DMS53 treated with DMSO at 0.1 percent for 48 hours (cell line): ENCODE results near the gene CDH5.

Experiments
- DNase-seq: peaks from one replicate; lab custom pipeline; 2025; ENCODE audit not compliant: unreplicated experiment; lab: John Stamatoyannopoulos, UW

CDH5 gene

GRCh38 chr16:66412182-66412581 is 45.7 kb downstream of the CDH5 start:
- DNase-seq = no peak

GRCh38 chr16:66414891-66415290 is 48.4 kb downstream of the CDH5 start:
- no peak for DNase-seq

GRCh38 chr16:66416136-66416535 is 49.6 kb downstream of the CDH5 start:
- DNase-seq = no peak

DNA sequence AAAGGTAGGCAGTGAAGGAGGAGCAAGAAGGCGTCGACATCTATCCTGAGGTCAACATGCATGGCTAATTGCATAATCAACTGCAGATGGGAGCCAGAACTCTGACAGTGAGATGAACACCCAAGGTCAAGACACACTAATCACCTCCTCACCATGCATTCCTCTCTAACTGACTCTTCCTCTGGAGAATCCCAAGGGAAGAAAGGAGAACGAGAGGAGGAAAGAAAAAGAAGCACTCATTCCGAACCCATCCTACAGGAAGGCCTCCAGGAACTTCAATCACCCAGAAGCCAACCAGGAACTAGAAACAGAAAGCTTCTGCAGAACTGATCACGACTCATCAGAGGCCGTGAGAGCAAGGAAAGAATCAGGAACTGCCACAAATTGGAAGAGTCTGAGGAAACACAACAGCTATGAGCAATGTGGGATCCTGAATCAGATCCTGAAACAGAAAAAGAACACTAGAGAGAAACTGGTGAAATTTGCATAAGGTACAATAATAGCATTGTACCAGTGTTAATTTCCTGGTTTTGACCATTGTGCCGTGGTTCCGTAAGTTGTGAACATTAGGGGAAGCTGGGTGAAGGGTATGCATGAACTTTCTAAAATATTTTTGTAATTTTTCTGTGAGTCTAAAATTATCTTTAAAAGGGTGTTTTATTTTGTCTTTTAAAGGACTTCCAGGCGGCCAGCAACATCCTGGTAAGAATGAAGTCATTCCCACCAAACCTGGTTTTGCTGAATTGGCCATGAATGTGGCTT is 50.6 kb downstream of the CDH5 start:
- DNase-seq = no peak

DNA sequence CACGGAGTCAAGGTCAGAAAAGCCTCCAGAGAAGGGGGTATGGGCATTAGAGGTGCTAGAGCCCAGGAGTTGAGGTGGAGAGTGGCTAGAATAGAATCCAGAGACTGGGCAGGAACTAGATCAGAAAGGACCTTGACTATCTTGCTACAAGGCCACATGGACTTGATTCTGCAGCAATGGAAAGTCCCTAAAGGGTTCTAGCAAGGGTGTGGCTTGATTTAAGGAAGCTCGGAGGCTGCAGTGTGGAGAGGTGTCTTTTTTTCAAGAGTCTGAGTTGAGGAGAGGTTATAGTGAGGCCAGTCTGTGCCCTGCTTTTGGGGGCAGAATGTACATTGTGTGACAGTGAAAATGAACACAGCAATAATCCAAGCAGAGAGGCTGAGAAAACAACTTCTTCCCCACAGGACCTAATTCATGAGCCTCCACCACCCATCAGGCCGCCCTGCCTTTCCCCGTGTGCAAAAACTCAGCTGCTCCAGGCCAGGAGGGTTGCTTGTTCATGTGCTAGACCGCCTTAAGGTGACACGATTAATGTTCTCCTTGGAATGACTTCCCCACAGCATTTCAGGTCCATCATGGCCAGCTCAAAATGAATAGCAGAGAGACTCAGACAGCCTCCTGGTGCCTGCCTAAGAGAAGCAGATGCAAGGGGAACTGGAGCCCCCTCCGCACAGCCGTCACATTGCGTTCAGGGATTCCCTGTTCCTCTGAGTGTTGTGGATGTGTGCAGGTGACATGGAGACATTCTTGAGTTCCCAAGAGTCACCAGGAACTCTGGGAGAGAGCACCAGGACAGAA is 51.9 kb downstream of the CDH5 start:
- no peak for DNase-seq

DNA sequence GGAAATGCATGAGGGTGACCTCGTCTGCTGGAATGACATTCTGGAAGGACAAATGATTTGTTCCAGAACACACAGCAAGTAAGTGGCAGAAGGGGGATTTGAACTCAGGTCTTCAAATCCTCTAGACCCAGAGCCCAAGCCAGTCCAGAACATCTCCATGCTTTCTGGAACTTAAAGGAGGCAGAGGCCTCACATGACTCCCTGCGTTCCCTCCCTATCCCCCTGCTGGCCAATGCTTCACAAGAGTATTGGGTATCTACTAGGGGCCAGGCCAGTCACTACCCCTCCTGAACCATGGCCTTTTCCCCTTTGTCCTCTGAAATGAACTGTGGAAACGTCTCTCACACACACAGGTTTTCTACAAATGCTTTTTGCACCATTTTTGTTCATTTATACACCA is 53.0 kb downstream of the CDH5 start:
- no peak for DNase-seq

- DNase-seq = no peak
These were observed 53.9 kb downstream of the CDH5 start for GRCh38 chr16:66420396-66420795.

GRCh38 chr16:66421891-66422290 is 55.4 kb downstream of the CDH5 start:
- DNase-seq = no peak

DNA sequence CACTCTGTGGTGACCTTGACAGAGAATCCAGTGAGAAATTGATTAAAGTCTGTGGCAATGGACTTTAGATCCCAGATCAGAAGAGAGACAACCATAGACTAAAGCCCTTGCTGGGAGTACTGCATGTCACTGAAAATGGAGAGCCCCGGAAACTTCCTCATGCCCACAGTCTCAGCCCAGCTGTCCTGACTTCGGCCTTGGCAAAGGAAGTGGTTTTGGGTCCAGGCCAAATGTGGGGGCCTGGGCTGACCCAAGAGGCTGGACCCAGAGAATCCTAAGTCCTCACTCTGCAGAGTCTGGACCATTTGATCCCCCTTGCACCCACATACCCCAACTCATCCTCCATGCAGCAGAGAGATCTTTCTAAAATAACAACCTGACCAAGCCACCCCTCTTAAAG is 55.9 kb downstream of the CDH5 start:
- no peak for DNase-seq

- DNase-seq = no peak
These were observed 56.7 kb downstream of the CDH5 start for GRCh38 chr16:66423177-66423576.

GRCh38 chr16:66425651-66426050 is 59.2 kb downstream of the CDH5 start:
- DNase-seq = no peak

- DNase-seq = no peak
These were observed 59.9 kb downstream of the CDH5 start for GRCh38 chr16:66426112-66427035.

DNA sequence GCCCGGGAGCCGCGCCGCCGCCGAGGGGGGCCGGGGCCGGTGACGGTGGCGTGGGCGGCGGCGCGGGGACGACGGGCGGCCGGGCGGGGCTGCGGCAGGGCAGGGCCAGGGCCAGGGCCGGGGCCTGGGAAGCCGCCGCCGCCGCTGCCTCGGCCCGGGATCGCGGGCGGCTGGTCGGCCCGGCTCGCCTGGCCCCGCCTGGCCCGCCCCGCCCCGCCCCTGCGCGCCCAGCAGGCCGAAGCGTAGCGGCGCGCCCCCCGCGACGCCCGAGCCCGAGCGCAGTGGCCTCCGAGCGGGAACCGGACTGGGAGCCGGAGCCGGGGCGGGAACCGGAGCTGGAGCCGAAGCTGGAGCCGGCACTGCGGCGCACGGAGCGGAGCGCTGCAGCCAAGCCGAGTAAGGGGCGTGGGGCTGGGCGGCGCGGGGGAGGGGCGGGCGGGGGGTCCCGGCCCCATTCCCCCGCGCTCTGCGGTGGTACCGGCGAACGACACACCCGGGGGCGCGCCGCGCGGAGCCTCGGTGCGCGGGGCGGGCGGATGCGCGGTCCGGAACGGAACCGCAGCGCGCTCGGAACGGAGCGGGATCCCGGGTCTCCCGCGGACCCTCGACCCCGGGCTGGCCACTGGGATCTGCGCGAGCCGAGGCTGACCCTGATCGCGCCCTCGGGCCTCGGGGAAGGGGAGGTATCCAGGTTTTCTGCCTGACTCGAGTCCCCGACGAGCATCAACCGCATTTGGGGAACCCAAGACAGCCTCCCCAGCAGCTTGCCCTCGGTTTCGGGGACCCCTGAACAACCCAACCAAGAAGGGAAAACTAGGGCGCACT is 60.8 kb downstream of the CDH5 start, which contains the start of gene BEAN1:
BEAN1 (plus strand) TSS at position 260 of the 825 bp plus-strand sequence. CDS start 10,382 bp downstream, outside the sequence.
- no peak for DNase-seq

DNA sequence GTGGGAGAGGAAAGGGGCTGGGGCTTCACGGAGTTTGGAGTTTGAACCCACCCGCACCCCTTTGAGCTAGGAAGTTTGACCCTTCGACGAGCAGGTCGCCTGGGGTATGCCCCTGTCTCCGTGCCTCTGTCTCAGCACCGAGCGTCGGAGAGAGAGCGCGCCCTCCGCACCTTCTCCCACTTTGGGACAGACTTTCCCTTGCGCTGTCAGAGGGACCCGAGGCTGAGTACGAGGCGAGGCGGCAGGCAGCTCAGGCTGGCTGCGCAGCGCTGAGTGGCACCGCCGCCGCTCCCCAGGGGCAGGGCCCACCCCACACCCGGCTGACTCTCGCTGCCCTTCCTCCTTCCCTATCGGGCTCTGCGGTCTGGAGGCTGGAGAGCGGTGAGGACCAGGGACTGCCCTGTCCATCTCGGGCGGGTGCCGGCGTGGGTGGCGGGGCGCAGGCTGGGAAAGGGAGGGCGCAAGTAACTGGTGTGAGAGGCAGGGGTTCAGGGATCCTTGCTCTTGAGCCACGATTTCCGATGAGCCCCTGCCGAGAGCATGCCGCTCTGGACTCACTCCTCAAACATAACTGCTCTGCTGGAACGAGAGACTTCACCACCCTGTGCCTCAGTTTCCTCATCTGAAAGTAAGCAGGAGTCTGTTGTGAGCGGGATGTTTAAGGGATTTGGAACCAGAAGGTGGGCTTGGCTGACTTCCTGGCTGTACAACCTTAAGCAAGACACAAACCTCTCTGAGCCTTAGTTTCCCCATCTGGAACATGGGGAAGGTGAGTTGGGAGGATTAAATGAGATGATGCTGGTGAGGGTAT is 61.6 kb downstream of the CDH5 start:
- DNase-seq = no peak

- no peak for DNase-seq
These were observed 62.3 kb downstream of the CDH5 start for GRCh38 chr16:66428682-66429251.

- no peak for DNase-seq
These were observed 62.9 kb downstream of the CDH5 start for GRCh38 chr16:66429290-66429962.

DNA sequence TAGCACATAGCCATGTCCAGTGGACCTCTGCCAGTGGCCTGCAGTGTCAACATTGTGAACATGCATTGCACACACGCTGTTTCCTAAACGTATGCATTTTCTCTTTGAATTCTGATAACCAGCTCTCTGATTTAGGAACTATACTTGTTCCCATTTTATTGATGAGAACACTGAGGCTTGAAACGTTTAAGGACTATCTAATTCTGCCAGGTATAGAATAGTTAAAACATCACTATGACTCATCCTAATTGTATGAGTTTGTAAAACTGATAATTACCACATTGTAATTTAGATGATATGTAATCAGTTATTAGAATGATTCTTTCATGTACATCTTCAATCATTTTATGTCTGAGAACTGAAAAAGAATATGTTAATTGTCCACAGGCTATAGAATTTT is 63.7 kb downstream of the CDH5 start:
- DNase-seq = no peak

GRCh38 chr16:66431760-66432159 is 65.3 kb downstream of the CDH5 start:
- no peak for DNase-seq

GRCh38 chr16:66432429-66432828 is 65.9 kb downstream of the CDH5 start:
- peak; percentile 6 for DNase-seq
